NCI-H345 treated with DMSO at 0.1 percent for 48 hours (cell line): Measurements from ENCODE around the gene UROC1.
"Not testable (repeated sequence)": the region's sequence is repeated elsewhere in the genome, so short reads cannot be mapped to it uniquely, and the experiment has no call there.

Source experiments
- DNase-seq: peaks from one replicate; lab custom pipeline; 2025; ENCODE audit not compliant: unreplicated experiment; lab: John Stamatoyannopoulos, UW

The UROC1 gene

GRCh38 chr3:126547721-126548120, 30.1 kb upstream of the UROC1 start:
- DNase-seq = no peak

- DNase-seq = no peak
Measured at GRCh38 chr3:126546549-126547239, 29.1 kb upstream of the UROC1 start.

- DNase-seq = no peak
Measured at GRCh38 chr3:126546013-126546412, 28.4 kb upstream of the UROC1 start.

- DNase-seq = no peak
Measured at GRCh38 chr3:126545544-126545943, 28.0 kb upstream of the UROC1 start.

GRCh38 chr3:126544596-126545281, 27.2 kb upstream of the UROC1 start:
- DNase-seq = no peak

- no peak for DNase-seq
Measured at GRCh38 chr3:126543457-126544061, 26.0 kb upstream of the UROC1 start.

GRCh38 chr3:126542340-126543241, 25.0 kb upstream of the UROC1 start:
- DNase-seq = no peak

GRCh38 chr3:126541628-126542339, 24.2 kb upstream of the UROC1 start:
- no peak for DNase-seq

GRCh38 chr3:126540951-126541627, 23.5 kb upstream of the UROC1 start:
- no peak for DNase-seq

GRCh38 chr3:126540342-126540849, 22.8 kb upstream of the UROC1 start:
- no peak for DNase-seq

- no peak for DNase-seq
Measured at GRCh38 chr3:126539558-126540250, 22.1 kb upstream of the UROC1 start.

GRCh38 chr3:126538966-126539365, 21.4 kb upstream of the UROC1 start:
- no peak for DNase-seq

GRCh38 chr3:126538316-126538715, 20.7 kb upstream of the UROC1 start:
- no peak for DNase-seq

GRCh38 chr3:126537730-126538281, 20.2 kb upstream of the UROC1 start:
- no peak for DNase-seq

- no peak for DNase-seq
Measured at GRCh38 chr3:126537116-126537729, 19.6 kb upstream of the UROC1 start.

- DNase-seq = no peak
Measured at GRCh38 chr3:126536126-126536525, 18.6 kb upstream of the UROC1 start.

- no peak for DNase-seq
Measured at GRCh38 chr3:126535636-126536035, 18.1 kb upstream of the UROC1 start.

GRCh38 chr3:126534716-126535115, 17.1 kb upstream of the UROC1 start:
- not testable (repeated sequence) for DNase-seq

GRCh38 chr3:126533506-126533905, 15.9 kb upstream of the UROC1 start:
- DNase-seq = no peak
